Psoas muscle (tissue), 8 donors: ENCODE results near the gene MRPL21. TPM values are rescaled to one million over a fixed set of nuclear protein-coding genes. Genes with fewer than 3 reads are reported as not detected.

Experiments used
- ATAC-seq, 4 donors: fragments of 200-7000 bp; cut with Tn5 transposase; one replicate each; pipeline ENCODE4 v1.9.1; 2020; ENCODE audit warnings: moderate library complexity in 3 of 4, mild to moderate bottlenecking in 2 of 4
- DNase-seq, 2 donors: peaks; one replicate each; pipeline ENCODE4 v3.0.0-alpha.2; 2020
- H3K27ac ChIP-seq: fragments of 200-600 bp; one replicate; pipeline ENCODE4 v1.8.0; 2022
- H3K27me3 ChIP-seq, 3 donors: fragments of 200-600 bp in 1 of 3; one replicate each; pipeline versions ENCODE4 v1.6.1 to v1.8.0; 2013 to 2022; ENCODE audit warnings: low read length in 2 of 3, mild to moderate bottlenecking in 2 of 3, moderate library complexity in 1 of 3; ENCODE audit not compliant: insufficient read depth in 3 of 3
- H3K36me3 ChIP-seq, 2 donors: fragments of 200-600 bp in 1 of 2; one replicate each; pipeline versions ENCODE4 v1.6.1 to v1.8.0; 2013 to 2022; ENCODE audit warnings: low read depth in 1 of 2, mild to moderate bottlenecking in 1 of 2, moderate library complexity in 1 of 2; ENCODE audit not compliant: insufficient read depth in 1 of 2
- H3K4me1 ChIP-seq: fragments of 200-600 bp; one replicate; pipeline ENCODE4 v1.8.0; 2022
- H3K4me3 ChIP-seq: fragments of 200-600 bp; one replicate; pipeline ENCODE4 v1.8.0; 2022; ENCODE audit warnings: mild to moderate bottlenecking
- H3K9me3 ChIP-seq: fragments of 200-600 bp; one replicate; pipeline ENCODE4 v1.8.0; 2022
- CTCF ChIP-seq: fragments of 200-600 bp; IDR thresholded peaks from one replicate; pipeline ENCODE4 v1.8.0; 2022; ENCODE audit warnings: antibody characterized with exemption
- WGBS, 3 donors: extraction: QIAGEN DNeasy Blood & Tissue Kit; methylation state at CpG; one replicate each; pipeline versions ENCODE4 v1.1.6 to v1.1.7; 2013; 5-methylcytosine and 5-hydroxymethylcytosine counted together
- intact Hi-C, 2 donors: fragments of 100-400 bp; cut with DNase I; formaldehyde crosslinking; loops; one replicate each; pipeline versions ENCODE4 v1.11.0 to v1.14.2; 2022
- long read RNA-seq, 2 donors: library from polyadenylated mRNA; unstranded; transcript quantifications; one replicate each; pipeline ENCODE4 v2.0.0, GENCODE V29; 2021
- polyA plus RNA-seq, 3 donors: library from polyadenylated mRNA; stranded (reverse); fragments of 200-250 nt; gene quantifications; one replicate each; pipeline ENCODE4 v1.2.3, GENCODE V29; 2013
- total RNA-seq, 4 donors: library from RNA; stranded (reverse); fragmentation: NEBNext Ultra II Directional in 2 of 4; extraction: Animal tissue kit (Norgen Biotek cat#: 25700) in 2 of 4; gene quantifications; one replicate each; pipeline versions ENCODE4 v1.2.1 to v1.2.4, GENCODE V29; 2021 to 2023
- donor health status: healthy with polysubstance abuse.
- donor health status: DM: no; HTN: no; CAD: no; lungs with moderate emphysema.
- donor health status: Bipolar disorder and iron deficiency.
- donor health status: healthy.
- donor health status: DM: yes; HTN: yes; CAD: no.
- donor health status: DM: no; HTN: no; CAD: no.
- donor health status: DM: no; HTN: no; CAD: no.
- donor health status: DM: yes; HTN: yes; CAD: no.

MRPL21 gene
- total RNA-seq: 100 to 1,000 TPM in 1 of 4 donors, 10 to 100 TPM in 3; 59.2 to 104 (median 70.8) TPM
- polyA plus RNA-seq: 100 to 1,000 TPM; 108 to 181 (median 127) TPM
- long read RNA-seq, donor 1, transcript MRPL21-201 (7 exons, 683 nt): major isoform, 36 of 40 reads
- long read RNA-seq, donor 1, partial matches to known transcripts: 3 of 40 reads
- long read RNA-seq, donor 1, other reads (novel, unspliced or antisense): 0 of 40 reads
- long read RNA-seq, donor 2, transcript MRPL21-201 (7 exons, 683 nt): major isoform, 69 of 78 reads
- long read RNA-seq, donor 2, partial matches to known transcripts: 4 of 78 reads
- long read RNA-seq, donor 2, other reads (novel, unspliced or antisense): 2 of 78 reads

GRCh38 chr11:68903288-68904247 lies at the start of gene MRPL21, which contains the start of gene IGHMBP2:
MRPL21 (minus strand) TSS chr11:68903832; CDS start chr11:68903810, 22 bp downstream.
IGHMBP2 (plus strand) TSS chr11:68903891; CDS start chr11:68903953, 62 bp downstream.
- peaks cover 2 to 55% of the 10 kb centered on the region in 2 donors for H3K36me3 ChIP-seq
- H3K4me1 ChIP-seq: peaks cover 29% of the 10 kb centered on the region
- no peaks in the 10 kb centered on the region for H3K9me3 ChIP-seq
- DNase-seq: peak; percentile 87 to 92
- peak within 1 kb of the TSS; percentile 100 for H3K4me3 ChIP-seq
- WGBS, 3 donors: 1% methylated on average over 63 to 78 of the region's 78 CpGs
- peak within 1 kb of the TSS; percentile 87 for H3K27ac ChIP-seq
- ATAC-seq: peak; percentile 96 to 99 (median 98)
- no peaks in the 10 kb centered on the region for H3K27me3 ChIP-seq
- intact Hi-C loops: loop anchor here in 1 of 2 donors (5.0 to 10.0 kb wide), 2 partner anchors 141 to 184 kb away; partner anchors contain the start of gene TPCN2
- TF ChIP-seq CTCF: no peak

- no peak for TF ChIP-seq CTCF
- Histone ChIP-seq H3K36me3 (no peaks in the 10 kb centered on the region), H3K9me3 (no peaks in the 10 kb centered on the region), H3K27me3 (no peaks in the 10 kb centered on the region), H3K4me1 (no peaks in the 10 kb centered on the region), H3K4me3 (no peak overlapping the region), H3K27ac (no peak overlapping the region)
- DNase-seq (peak in 1 of 2 donors; percentile 27), ATAC-seq (no peak)
- intact Hi-C loops: no loop called here
- WGBS, 3 donors: 77 to 87% (median 80%) methylated on average over 9 of the region's 9 CpGs
These were observed 47.1 kb upstream of the MRPL21 start for GRCh38 chr11:68950762-68951161.

- intact Hi-C loops: no loop called here
- Histone ChIP-seq H3K27me3 (no peaks in the 10 kb centered on the region), H3K9me3 (no peaks in the 10 kb centered on the region), H3K4me1 (no peaks in the 10 kb centered on the region), H3K4me3 (no peak overlapping the region), H3K36me3 (no peaks in the 10 kb centered on the region), H3K27ac (no peak overlapping the region)
- 69 to 75% (median 70%) methylated on average over 5 of the region's 5 CpGs for WGBS, 3 donors
- ATAC-seq (no peak), DNase-seq (peak in 1 of 2 donors; percentile 28)
- TF ChIP-seq CTCF: no peak
These were observed 46.6 kb upstream of the MRPL21 start for GRCh38 chr11:68950270-68950669.

GRCh38 chr11:68948935-68949334 lies 45.3 kb upstream of the MRPL21 start:
- TF ChIP-seq CTCF: no peak
- no peaks in the 10 kb centered on the region for H3K36me3 ChIP-seq
- no peak overlapping the region for H3K27ac ChIP-seq
- no peak overlapping the region for H3K4me3 ChIP-seq
- no peaks in the 10 kb centered on the region for H3K9me3 ChIP-seq
- WGBS, 3 donors: 90 to 93% (median 91%) methylated on average over 17 of the region's 17 CpGs
- DNase-seq (peak in 1 of 2 donors; percentile 27), ATAC-seq (no peak)
- intact Hi-C loops: no loop called here
- H3K27me3 ChIP-seq: no peaks in the 10 kb centered on the region
- no peaks in the 10 kb centered on the region for H3K4me1 ChIP-seq
